Activated CD8-positive, alpha-beta T cell treated with anti-CD3 and anti-CD28 coated beads, Interleukin-2, amount 10 ng/mL, durations not matched to agents 7 days and 5 days (primary cell): ENCODE data around the gene VAV3. TPM values are rescaled to one million over a fixed set of nuclear protein-coding genes. Genes with fewer than 3 reads are reported as not detected.

Experiments
- ATAC-seq: fragments of 150-1000 bp; cut with Tn5 transposase; one replicate; pipeline ENCODE4 v1.10.0; 2021; ENCODE audit warnings: moderate library complexity
- CTCF ChIA-PET: fragments of 350-600 bp; sonication (Branson Sonifier 250); formaldehyde crosslinking; loops from one replicate; lab custom pipeline; 2021; ENCODE audit warnings: antibody characterized with exemption; lab: Charles Lee
- POLR2A ChIA-PET: fragments of 350-600 bp; sonication (Branson Sonifier 250); formaldehyde crosslinking; loops from one replicate; lab custom pipeline; 2021; ENCODE audit warnings: antibody characterized with exemption; lab: Charles Lee
- DNase-seq: peaks from one replicate; pipeline ENCODE4 v3.0.0-alpha.2; 2020
- H3K27ac Mint-ChIP-seq: one replicate; pipeline ENCODE4 v1.8.0; 2021; ENCODE audit warnings: mild to moderate bottlenecking, mixed read lengths
- H3K27me3 Mint-ChIP-seq: one replicate; pipeline ENCODE4 v1.8.0; 2021; ENCODE audit warnings: low read depth, mixed read lengths
- H3K36me3 Mint-ChIP-seq: one replicate; pipeline ENCODE4 v1.8.0; 2021; ENCODE audit warnings: low read depth, mixed read lengths
- H3K4me1 Mint-ChIP-seq: one replicate; pipeline ENCODE4 v1.8.0; 2021; ENCODE audit warnings: low read depth, mixed read lengths
- H3K4me3 Mint-ChIP-seq: one replicate; pipeline ENCODE4 v1.8.0; 2021; ENCODE audit warnings: mild to moderate bottlenecking, mixed read lengths
- H3K9me3 Mint-ChIP-seq: one replicate; pipeline ENCODE4 v1.8.0; 2022; ENCODE audit warnings: mixed read lengths; ENCODE audit not compliant: insufficient read depth
- total RNA-seq, 2 experiments: library from RNA; stranded (reverse); gene quantifications; one replicate each; pipeline ENCODE4 v1.2.3, GENCODE V29; 2021

Gene VAV3
- total RNA-seq, 2 experiments from 2014 or later = 5.2 to 6.9 TPM

DNA sequence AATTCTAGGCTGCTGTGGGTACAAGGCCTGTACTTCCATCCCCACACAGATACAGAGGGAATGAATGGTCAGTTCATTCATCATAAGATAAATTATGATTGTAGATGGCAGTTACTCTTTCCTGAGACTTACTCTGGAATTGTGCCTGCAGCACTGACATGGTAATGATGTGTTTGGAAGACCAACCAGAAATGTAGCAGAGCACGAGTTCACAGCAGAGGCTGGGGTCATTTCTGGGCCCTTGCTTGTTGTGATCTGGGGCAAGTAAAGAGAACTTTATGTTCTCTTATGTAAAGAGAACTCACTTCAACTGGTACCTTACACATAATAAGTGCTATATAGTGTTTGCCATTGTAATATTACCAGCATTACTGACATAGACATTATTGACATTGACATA, 412.2 kb downstream of the VAV3 start:
- no peak overlapping the region for H3K4me3 Mint-ChIP-seq
- H3K9me3 Mint-ChIP-seq = no peaks in the 10 kb centered on the region
- ChIA-PET CTCF (no interaction called here), POLR2A (no interaction called here)
- ATAC-seq (no peak), DNase-seq (no peak)
- H3K27me3 Mint-ChIP-seq = no peaks in the 10 kb centered on the region
- no peaks in the 10 kb centered on the region for H3K4me1 Mint-ChIP-seq
- H3K27ac Mint-ChIP-seq = no peak overlapping the region
- H3K36me3 Mint-ChIP-seq = no peaks in the 10 kb centered on the region

DNA sequence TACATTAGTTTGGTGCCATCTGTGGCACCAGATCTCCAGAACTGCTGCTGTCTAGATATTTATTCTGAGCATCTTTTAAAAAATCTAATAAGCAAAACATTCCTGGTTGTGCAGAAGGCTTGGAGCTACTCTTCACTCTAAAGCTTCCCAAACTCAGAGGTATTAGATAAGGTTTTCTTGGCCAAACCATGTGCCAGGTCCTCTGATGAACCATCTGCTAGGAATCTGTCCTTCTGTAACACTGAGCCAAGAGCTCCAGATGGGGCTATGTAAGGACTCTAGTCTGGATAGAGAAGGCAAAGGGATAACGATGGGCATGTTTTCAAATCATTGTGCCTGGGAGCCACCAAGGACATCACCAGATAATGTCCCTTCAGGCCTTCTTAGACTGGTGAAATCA, 413.5 kb downstream of the VAV3 start:
- Mint-ChIP-seq H3K27ac (no peak overlapping the region), H3K27me3 (no peaks in the 10 kb centered on the region), H3K4me1 (no peaks in the 10 kb centered on the region), H3K36me3 (no peaks in the 10 kb centered on the region), H3K9me3 (no peaks in the 10 kb centered on the region), H3K4me3 (no peak overlapping the region)
- CTCF ChIA-PET = no interaction called here
- POLR2A ChIA-PET = no interaction called here
- ATAC-seq (no peak), DNase-seq (no peak)

DNA sequence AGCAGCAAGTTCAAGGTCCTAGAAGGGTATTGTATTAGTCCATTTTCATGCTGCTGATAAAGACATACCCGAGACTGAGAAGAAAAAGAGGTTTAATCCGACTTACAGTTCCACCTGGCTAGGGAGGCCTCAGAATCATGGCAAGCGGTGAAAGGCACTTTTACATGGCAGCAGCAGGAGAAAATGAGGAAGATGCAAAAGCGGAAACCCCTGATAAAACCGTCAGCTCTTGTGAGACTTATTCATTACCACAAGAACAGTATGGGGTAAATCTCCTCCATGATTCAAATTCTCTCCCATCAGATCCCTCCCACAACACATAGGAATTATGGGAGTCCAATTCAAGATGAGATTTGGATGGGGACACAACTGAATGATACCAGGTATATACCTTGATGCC, 414.6 kb downstream of the VAV3 start:
- Mint-ChIP-seq H3K9me3 (no peaks in the 10 kb centered on the region), H3K36me3 (no peaks in the 10 kb centered on the region), H3K27me3 (no peaks in the 10 kb centered on the region), H3K27ac (no peak overlapping the region), H3K4me1 (no peaks in the 10 kb centered on the region), H3K4me3 (no peak overlapping the region)
- ChIA-PET CTCF (no interaction called here), POLR2A (no interaction called here)
- DNase-seq (no peak), ATAC-seq (no peak)

DNA sequence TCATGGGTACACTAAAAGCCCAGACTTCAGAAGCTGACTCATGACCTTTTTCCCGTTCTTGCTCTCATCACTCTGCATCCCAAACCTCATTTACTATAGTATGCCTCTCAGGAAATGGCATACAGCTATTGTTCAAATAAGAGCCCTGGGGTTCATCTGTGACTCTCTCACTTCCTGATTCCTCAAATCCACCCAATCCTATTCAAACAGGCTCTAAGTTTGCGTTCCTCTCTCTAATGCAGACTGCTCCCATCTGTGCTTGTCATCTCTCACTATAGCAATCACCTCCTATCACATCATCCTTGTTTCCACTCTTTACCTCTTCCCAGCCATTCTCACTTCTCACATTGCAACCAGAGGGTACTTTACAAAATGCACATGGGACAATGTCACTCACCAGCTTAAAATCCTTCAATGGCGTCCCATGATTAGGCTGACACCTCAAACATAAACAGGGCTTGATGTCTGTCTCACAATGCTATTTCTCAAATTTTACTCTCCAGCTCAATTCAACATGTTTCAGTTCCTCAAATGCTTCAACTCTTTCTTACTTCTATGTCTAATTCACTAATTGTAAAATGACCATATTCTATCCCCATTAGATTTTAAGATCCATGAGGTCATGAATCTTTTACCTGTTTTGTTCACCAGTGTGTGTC, 415.7 kb downstream of the VAV3 start:
- ChIA-PET POLR2A (no interaction called here), CTCF (no interaction called here)
- H3K4me1 Mint-ChIP-seq = no peaks in the 10 kb centered on the region
- no peak for DNase-seq
- H3K4me3 Mint-ChIP-seq = no peak overlapping the region
- no peaks in the 10 kb centered on the region for H3K36me3 Mint-ChIP-seq
- ATAC-seq = no peak
- H3K27me3 Mint-ChIP-seq = no peaks in the 10 kb centered on the region
- no peak overlapping the region for H3K27ac Mint-ChIP-seq
- H3K9me3 Mint-ChIP-seq = no peaks in the 10 kb centered on the region

DNA sequence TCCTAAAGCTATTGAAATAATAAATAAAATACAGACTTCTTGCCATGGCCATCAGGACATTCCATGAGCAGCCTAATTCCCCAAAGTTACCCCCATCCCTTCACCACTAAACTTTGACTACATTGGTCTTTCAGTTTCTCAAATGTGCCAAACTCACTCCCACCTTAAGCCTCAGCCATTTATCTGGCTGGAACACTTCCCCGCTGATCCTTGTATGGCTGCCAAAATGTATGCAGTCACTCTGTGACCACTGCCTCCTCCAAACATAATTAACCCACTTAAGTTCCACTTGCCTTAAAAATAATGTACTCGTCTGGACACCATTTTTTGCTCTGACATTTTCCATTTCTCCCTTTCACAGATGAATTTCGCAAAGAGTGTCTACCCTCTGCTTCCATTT, 416.7 kb downstream of the VAV3 start:
- Mint-ChIP-seq H3K36me3 (no peaks in the 10 kb centered on the region), H3K4me3 (no peak overlapping the region), H3K9me3 (no peaks in the 10 kb centered on the region), H3K27me3 (no peaks in the 10 kb centered on the region), H3K4me1 (no peaks in the 10 kb centered on the region), H3K27ac (no peak overlapping the region)
- DNase-seq = no peak
- no peak for ATAC-seq
- ChIA-PET POLR2A (no interaction called here), CTCF (no interaction called here)

DNA sequence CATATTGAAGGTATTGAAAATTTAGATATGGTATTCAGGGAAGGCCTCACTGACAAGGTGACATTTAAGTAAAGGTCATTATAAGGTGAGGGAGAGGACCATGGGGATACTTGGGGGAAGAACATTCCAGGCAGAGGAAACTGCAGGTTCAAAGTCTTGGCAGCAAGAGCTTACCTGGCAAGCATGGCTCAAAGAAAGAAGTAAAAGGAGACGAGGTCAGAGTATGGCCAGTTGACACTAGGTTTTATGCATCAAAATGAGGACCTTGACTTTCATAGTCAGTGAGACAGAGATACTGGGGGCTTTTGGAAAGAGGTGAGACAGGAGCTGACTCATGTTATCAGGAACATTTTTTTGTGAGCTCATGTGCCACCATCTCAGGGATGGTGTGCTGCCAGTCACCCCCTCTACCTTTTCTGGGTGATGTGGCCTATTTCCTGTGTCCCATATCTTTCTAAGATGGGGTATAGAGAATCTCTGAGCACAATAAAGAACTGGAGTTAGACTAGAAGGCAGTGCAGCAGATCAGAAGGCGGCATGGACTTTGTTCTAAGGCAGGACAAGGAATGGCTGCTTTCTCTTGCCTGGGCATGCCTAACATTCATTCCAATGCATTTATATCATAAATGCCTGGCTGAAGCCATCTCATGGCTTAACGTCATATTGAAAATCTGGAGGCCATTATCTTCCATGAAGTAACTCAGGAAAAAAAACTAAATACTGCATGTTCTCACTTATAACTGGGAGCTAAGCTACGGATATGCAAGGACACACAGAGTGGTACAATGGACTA, 417.4 kb downstream of the VAV3 start:
- Mint-ChIP-seq H3K27ac (no peak overlapping the region), H3K27me3 (no peaks in the 10 kb centered on the region), H3K36me3 (no peaks in the 10 kb centered on the region), H3K4me1 (no peaks in the 10 kb centered on the region), H3K4me3 (no peak overlapping the region), H3K9me3 (no peaks in the 10 kb centered on the region)
- ATAC-seq = no peak
- ChIA-PET CTCF (no interaction called here), POLR2A (no interaction called here)
- DNase-seq = no peak

DNA sequence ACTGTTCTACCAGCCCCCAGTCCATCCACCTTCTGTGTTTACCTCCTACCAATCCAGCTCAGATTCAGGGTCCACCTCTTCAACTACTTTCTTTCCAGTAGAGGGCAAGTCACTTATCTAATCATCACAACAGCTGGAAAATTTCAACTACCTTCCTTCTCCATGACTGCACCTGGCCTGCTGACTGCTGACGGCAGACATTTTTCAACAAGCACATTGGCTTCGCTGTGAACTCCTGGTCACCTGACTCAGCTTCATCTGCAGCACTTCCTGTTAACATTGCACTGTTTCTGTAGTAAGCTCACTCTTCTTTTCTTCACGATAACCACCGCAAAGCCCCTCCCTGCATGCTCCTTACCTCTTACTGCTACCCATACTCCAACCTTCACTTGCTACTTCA, 418.4 kb downstream of the VAV3 start:
- DNase-seq (no peak), ATAC-seq (no peak)
- Mint-ChIP-seq H3K9me3 (no peaks in the 10 kb centered on the region), H3K4me3 (no peak overlapping the region), H3K36me3 (no peaks in the 10 kb centered on the region), H3K27ac (no peak overlapping the region), H3K27me3 (no peaks in the 10 kb centered on the region), H3K4me1 (no peaks in the 10 kb centered on the region)
- CTCF ChIA-PET = no interaction called here
- POLR2A ChIA-PET = no interaction called here

DNA sequence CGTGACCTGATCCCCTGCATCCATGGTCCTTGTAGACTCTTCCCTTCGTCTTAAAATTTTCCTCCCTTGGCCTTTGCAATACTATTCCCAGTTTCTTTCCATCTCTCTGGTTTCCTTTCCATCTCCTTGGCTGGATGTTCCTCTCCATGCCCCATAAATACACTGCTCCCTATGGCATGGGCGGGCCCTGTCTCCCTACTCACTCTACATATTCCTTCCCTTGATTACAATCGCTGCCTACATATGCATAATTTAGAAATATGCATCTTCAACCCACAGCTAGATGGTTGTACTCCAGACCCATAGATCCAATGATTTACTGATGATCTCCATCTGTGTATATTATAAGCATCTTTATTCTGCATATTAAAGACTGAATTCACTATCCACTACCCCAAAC, 419.1 kb downstream of the VAV3 start:
- POLR2A ChIA-PET = no interaction called here
- CTCF ChIA-PET = no interaction called here
- ATAC-seq = no peak
- Mint-ChIP-seq H3K4me1 (no peaks in the 10 kb centered on the region), H3K27me3 (no peaks in the 10 kb centered on the region), H3K27ac (no peak overlapping the region), H3K36me3 (no peaks in the 10 kb centered on the region), H3K9me3 (no peaks in the 10 kb centered on the region), H3K4me3 (no peak overlapping the region)
- no peak for DNase-seq

DNA sequence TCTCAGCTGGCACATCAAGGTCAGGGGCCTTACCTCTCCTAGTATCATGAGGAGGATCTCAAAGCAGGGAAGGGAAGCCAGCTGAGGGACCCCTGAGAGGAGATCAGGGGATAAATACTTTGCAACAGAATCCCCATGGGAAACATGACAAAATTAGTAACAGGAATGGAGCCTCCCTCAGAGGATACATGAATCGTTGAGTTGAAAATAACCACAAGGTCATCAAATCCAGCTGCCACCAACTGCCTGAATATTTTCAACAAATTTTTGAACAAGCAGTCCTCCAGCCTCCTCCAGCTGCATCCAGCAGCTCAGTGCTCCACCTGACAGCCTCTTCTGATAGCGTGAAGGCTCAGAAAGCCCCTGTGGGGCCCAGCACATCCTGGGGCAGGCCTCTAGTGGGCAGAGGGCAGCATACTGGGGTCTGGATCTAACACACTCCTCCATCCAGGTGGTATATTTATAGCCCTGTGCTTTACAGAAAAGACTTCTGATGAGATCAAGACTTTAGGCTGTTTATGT, 419.9 kb downstream of the VAV3 start:
- no peak overlapping the region for H3K4me3 Mint-ChIP-seq
- CTCF ChIA-PET = no interaction called here
- ATAC-seq = no peak

DNA sequence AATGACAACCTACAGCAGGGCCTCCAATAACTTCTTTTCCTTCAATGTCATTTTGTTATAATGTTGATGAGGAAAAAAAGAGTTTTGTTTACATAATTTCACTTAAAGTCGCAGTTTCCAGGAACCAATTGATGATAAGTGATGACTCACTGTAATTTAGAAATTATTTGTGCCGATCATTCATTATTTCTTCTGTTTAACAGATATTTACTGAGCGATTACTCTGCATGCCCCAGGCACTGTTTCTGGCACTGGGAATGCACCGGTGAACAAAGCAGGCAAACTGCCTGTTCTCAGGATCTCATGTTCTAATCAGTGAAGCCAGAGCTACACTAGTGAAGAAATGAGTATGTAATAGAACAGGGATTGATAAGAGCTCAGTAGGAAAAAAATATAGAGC, 420.7 kb downstream of the VAV3 start:
- no peak overlapping the region for H3K4me3 Mint-ChIP-seq
- CTCF ChIA-PET = no interaction called here
- no peaks in the 10 kb centered on the region for H3K4me1 Mint-ChIP-seq
- POLR2A ChIA-PET = no interaction called here
- ATAC-seq (no peak), DNase-seq (no peak)
- no peak overlapping the region for H3K27ac Mint-ChIP-seq
- H3K36me3 Mint-ChIP-seq = no peaks in the 10 kb centered on the region
- no peaks in the 10 kb centered on the region for H3K9me3 Mint-ChIP-seq
- H3K27me3 Mint-ChIP-seq = peaks cover 3% of the 10 kb centered on the region

More for the DNA sequence above, 419.9 kb downstream of the VAV3 start:
- Mint-ChIP-seq H3K9me3 (no peaks in the 10 kb centered on the region), H3K27me3 (peaks cover 3% of the 10 kb centered on the region), H3K36me3 (no peaks in the 10 kb centered on the region), H3K27ac (no peak overlapping the region), H3K4me1 (no peaks in the 10 kb centered on the region)
- POLR2A ChIA-PET = no interaction called here
- no peak for DNase-seq

DNA sequence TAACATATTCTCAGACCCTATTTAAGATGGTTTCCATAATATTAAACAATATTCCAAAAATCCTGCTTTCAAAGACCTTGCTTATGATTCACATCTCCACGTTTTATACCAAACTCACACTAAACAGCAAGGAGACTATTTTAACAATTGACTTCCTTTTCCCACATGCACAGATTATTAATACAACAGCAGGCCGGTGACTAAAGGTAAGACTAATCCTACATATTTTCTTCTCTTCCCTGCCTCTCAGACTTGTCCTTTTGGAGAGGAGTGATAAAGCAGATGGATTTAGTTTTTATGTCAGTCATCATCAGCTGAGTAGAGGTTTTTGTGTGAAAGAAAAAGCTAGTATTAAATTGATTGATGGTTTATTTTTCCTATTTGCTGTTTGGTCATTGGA, 423.6 kb downstream of the VAV3 start:
- DNase-seq (no peak), ATAC-seq (no peak)
- Mint-ChIP-seq H3K27ac (no peak overlapping the region), H3K4me1 (no peaks in the 10 kb centered on the region), H3K9me3 (no peaks in the 10 kb centered on the region), H3K27me3 (peaks cover 3% of the 10 kb centered on the region), H3K36me3 (no peaks in the 10 kb centered on the region), H3K4me3 (no peak overlapping the region)
- ChIA-PET CTCF (interaction anchor here (1.1 kb wide), 1 partner anchor 12 kb away, joined by 4 read pairs; no protein-coding TSS in a partner anchor), POLR2A (no interaction called here)

DNA sequence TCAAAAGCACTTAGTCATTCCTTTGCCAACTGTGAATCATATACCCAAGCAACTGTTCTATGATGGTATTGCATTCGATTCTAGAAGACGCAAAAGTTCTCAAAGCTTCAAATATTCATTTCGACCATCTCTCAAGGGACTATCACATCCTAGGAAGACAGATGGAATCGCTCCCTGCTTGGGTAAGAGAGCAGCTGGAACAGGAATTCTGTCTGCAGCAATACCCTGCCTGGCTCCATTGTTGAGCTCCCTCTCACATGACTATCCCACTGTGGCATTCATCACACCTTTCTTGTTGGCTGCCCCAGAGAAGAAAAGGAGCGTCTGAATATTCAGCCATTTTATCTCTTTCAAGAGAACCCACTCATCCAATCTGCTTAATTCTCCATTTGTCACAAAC, 426.5 kb downstream of the VAV3 start:
- ChIA-PET POLR2A (no interaction called here), CTCF (interaction anchor here (2.4 kb wide), 1 partner anchor 9 kb away, joined by 7 read pairs; no protein-coding TSS in a partner anchor)
- ATAC-seq (no peak), DNase-seq (no peak)
- no peaks in the 10 kb centered on the region for H3K4me1 Mint-ChIP-seq
- no peaks in the 10 kb centered on the region for H3K36me3 Mint-ChIP-seq
- no peak overlapping the region for H3K4me3 Mint-ChIP-seq
- H3K27ac Mint-ChIP-seq = no peak overlapping the region
- H3K27me3 Mint-ChIP-seq = peaks cover 3% of the 10 kb centered on the region
- no peaks in the 10 kb centered on the region for H3K9me3 Mint-ChIP-seq
